ENCODE data around the gene MMP15.

DNA sequence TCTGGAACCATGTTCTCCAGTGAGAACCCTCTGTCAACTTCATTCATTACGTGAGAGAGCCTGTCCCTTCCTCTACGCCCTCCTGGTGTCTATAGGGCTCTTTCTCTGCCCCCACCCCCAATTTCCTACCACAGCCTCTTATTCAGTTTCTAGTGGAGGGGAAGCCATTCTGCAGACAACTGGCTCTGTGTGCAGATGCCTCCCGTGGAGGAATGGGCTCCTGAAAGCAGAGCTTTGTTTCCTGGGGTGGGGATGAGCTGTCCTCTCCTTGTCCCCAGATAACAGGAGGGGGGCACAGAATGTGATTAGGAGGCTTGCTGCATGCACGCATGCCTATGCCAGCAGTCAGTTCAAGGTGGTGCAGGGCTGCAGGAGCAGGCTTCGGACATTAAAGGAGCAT, 31.6 kb downstream of the MMP15 start:
- TF ChIP-seq, protein P1, sequence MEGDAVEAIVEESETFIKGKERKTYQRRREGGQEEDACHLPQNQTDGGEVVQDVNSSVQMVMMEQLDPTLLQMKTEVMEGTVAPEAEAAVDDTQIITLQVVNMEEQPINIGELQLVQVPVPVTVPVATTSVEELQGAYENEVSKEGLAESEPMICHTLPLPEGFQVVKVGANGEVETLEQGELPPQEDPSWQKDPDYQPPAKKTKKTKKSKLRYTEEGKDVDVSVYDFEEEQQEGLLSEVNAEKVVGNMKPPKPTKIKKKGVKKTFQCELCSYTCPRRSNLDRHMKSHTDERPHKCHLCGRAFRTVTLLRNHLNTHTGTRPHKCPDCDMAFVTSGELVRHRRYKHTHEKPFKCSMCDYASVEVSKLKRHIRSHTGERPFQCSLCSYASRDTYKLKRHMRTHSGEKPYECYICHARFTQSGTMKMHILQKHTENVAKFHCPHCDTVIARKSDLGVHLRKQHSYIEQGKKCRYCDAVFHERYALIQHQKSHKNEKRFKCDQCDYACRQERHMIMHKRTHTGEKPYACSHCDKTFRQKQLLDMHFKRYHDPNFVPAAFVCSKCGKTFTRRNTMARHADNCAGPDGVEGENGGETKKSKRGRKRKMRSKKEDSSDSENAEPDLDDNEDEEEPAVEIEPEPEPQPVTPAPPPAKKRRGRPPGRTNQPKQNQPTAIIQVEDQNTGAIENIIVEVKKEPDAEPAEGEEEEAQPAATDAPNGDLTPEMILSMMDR (IDR thresholded peaks at IDR 0.05) = no peak
- TF ChIP-seq POLR2A (IDR thresholded peaks at IDR 0.05) = no peak
